Prostate gland (tissue), 2 donors: ENCODE data around the gene DYNC1H1. TPM values are rescaled to one million over a fixed set of nuclear protein-coding genes. Genes with fewer than 3 reads are reported as not detected.

Source experiments
- DNase-seq: peaks from one replicate; pipeline ENCODE4 v3.0.0-alpha.2; 2019; ENCODE audit warnings: low spot score
- H3K27ac ChIP-seq, 2 donors: fragments of 200-600 bp; sonication (generic); 2 replicates each; pipeline ENCODE4 v1.5.1; 2017 to 2019
- H3K27me3 ChIP-seq: fragments of 200-600 bp; sonication (generic); replicated peaks from 2 replicates; pipeline ENCODE4 v1.5.1; 2019; ENCODE audit not compliant: insufficient read depth
- H3K36me3 ChIP-seq, 2 donors: fragments of 200-600 bp; sonication (generic); 1 replicate in 1 of 2; 2 replicates in 1 of 2; pipeline versions ENCODE4 v1.5.1 to v1.8.1; 2017 to 2019
- H3K4me1 ChIP-seq: fragments of 200-600 bp; sonication (generic); replicated peaks from 2 replicates; pipeline ENCODE4 v1.5.1; 2019
- H3K4me3 ChIP-seq, 2 donors: fragments of 200-600 bp; sonication (generic); 2 replicates each; pipeline ENCODE4 v1.5.1; 2017 to 2019
- H3K9me3 ChIP-seq: fragments of 200-600 bp; sonication (generic); 2 replicates; pipeline ENCODE4 v1.5.1; 2017
- CTCF ChIP-seq, 4 experiments: fragments of 200-600 bp in 2 of 4; fragments of 450-650 bp in 2 of 4; sonication (generic) in 2 of 4; IDR thresholded peaks; 1 replicate in 3 of 4; 2 replicates in 1 of 4; pipeline ENCODE4 v1.5.1; 2016 to 2019; ENCODE audit warnings: antibody characterized with exemption in 4 of 4, mild to moderate bottlenecking in 2 of 4, moderate library complexity in 2 of 4
- POLR2A ChIP-seq: fragments of 450-650 bp; IDR thresholded peaks from one replicate; pipeline ENCODE4 v1.6.1; 2016; ENCODE audit warnings: antibody characterized with exemption, mild to moderate bottlenecking
- POLR2AphosphoS5 ChIP-seq: sonication (generic); formaldehyde crosslinking; IDR thresholded peaks from one replicate; pipeline ENCODE4 v1.6.1; 2017; ENCODE audit warnings: antibody characterized with exemption
- WGBS: methylation state at CpG from one replicate; pipeline ENCODE4 v1.1.5; 2018; 5-methylcytosine and 5-hydroxymethylcytosine counted together
- intact Hi-C: fragments of 100-400 bp; cut with DNase I; formaldehyde crosslinking; loops from one replicate; pipeline ENCODE4 v1.14.2; 2022
- total RNA-seq, 2 donors: library from RNA; depleted of rRNA; stranded (reverse); fragments of >200 nt; gene quantifications; one replicate each; pipeline ENCODE4 v1.1.0, GENCODE V29; 2016

DYNC1H1 gene
- total RNA-seq, 2 donors from 2014 or later = 366 to 616 TPM

- Histone ChIP-seq H3K9me3 (no peaks in the 10 kb centered on the region), H3K27ac (no peak overlapping the region), H3K36me3 (peaks cover 41 to 58% of the 10 kb centered on the region in 2 donors), H3K4me1 (no peaks in the 10 kb centered on the region), H3K27me3 (no peaks in the 10 kb centered on the region), H3K4me3 (no peak overlapping the region)
- no peak for DNase-seq
- WGBS = 98% methylated on average over 9 of the region's 9 CpGs
- TF ChIP-seq POLR2AphosphoS5 (no peak), CTCF (IDR thresholded peaks at IDR 0.05) (no peak), POLR2A (no peak)
- intact Hi-C loops = no loop called here
Observed at GRCh38 chr14:102042699-102043098, 78.3 kb downstream of the DYNC1H1 start.

GRCh38 chr14:102043251-102044025, 79.1 kb downstream of the DYNC1H1 start:
- Histone ChIP-seq H3K4me1 (no peaks in the 10 kb centered on the region), H3K9me3 (no peaks in the 10 kb centered on the region), H3K27me3 (no peaks in the 10 kb centered on the region), H3K4me3 (no peak overlapping the region), H3K27ac (no peak overlapping the region), H3K36me3 (peaks cover 43 to 58% of the 10 kb centered on the region in 2 donors)
- TF ChIP-seq POLR2AphosphoS5 (no peak), POLR2A (no peak), CTCF (IDR thresholded peaks at IDR 0.05) (no peak)
- intact Hi-C loops = no loop called here
- no peak for DNase-seq
- WGBS = 83% methylated on average over 22 of the region's 22 CpGs

- 85% methylated on average over 13 of the region's 13 CpGs for WGBS
- TF ChIP-seq POLR2AphosphoS5 = no peak
- no peak for TF ChIP-seq CTCF (IDR thresholded peaks at IDR 0.05)
- no peak for TF ChIP-seq POLR2A
- H3K4me1 ChIP-seq = no peaks in the 10 kb centered on the region
- H3K4me3 ChIP-seq = no peak overlapping the region
- peaks cover 40 to 57% of the 10 kb centered on the region in 2 donors for H3K36me3 ChIP-seq
- H3K27ac ChIP-seq = no peak overlapping the region
- DNase-seq = no peak
- no peaks in the 10 kb centered on the region for H3K9me3 ChIP-seq
- no peaks in the 10 kb centered on the region for H3K27me3 ChIP-seq
- intact Hi-C loops = no loop called here
Observed at GRCh38 chr14:102044566-102044965, 80.2 kb downstream of the DYNC1H1 start.

- no peak overlapping the region for H3K4me3 ChIP-seq
- WGBS = 34% methylated on average over 23 of the region's 23 CpGs
- H3K27ac ChIP-seq = peak overlapping the region; percentile 33 to 41
- H3K36me3 ChIP-seq = peaks cover 33 to 55% of the 10 kb centered on the region in 2 donors
- DNase-seq = peak; percentile 92
- H3K27me3 ChIP-seq = no peaks in the 10 kb centered on the region
- no peaks in the 10 kb centered on the region for H3K9me3 ChIP-seq
- H3K4me1 ChIP-seq = no peaks in the 10 kb centered on the region
- TF ChIP-seq POLR2A (peak; percentile 20), CTCF (IDR thresholded peaks at IDR 0.05) (peak; percentile 16 to 78 (median 70)), POLR2AphosphoS5 (peak; percentile 82)
- intact Hi-C loops = no loop called here
Observed at GRCh38 chr14:102046337-102047278, 82.2 kb downstream of the DYNC1H1 start.
